ENCODE data around the gene HEATR9. TPM values are rescaled to one million over a fixed set of nuclear protein-coding genes. Genes with fewer than 3 reads are reported as not detected.

The HEATR9 gene
- total and polyA plus RNA-seq, 4 donors, result not detected

- DNase-seq, result no peak
- Histone ChIP-seq H3K4me3 (ENCODE audit: low read length in 2 of 2) (no peak overlapping the region), H3K36me3 (ENCODE audit: control insufficient read depth in 1 of 2, insufficient read depth in 2 of 2, low read length in 1 of 2) (no peaks in the 10 kb centered on the region), H3K4me1 (ENCODE audit: control insufficient read depth in 1 of 2, insufficient read depth in 2 of 2, low read length in 2 of 2) (peaks cover 0 to 4% of the 10 kb centered on the region in 2 donors), H3K27ac (ENCODE audit: low read depth in 1 of 2, low read length in 2 of 2) (no peak overlapping the region), H3K9me3 (ENCODE audit: control insufficient read depth, low read length) (no peaks in the 10 kb centered on the region), H3K27me3 (ENCODE audit: control insufficient read depth in 1 of 2, insufficient read depth in 2 of 2, low read length in 1 of 2) (no peaks in the 10 kb centered on the region)
- intact Hi-C loops (cut with DNase I), result no loop called here
- 76 to 84% methylated on average over 2 of the region's 2 CpGs for WGBS, 2 donors
- ATAC-seq (ENCODE audit: low FRiP score), result no peak
Measured at GRCh38 chr17:35889241-35889640, 20.6 kb upstream of the HEATR9 start.

DNA sequence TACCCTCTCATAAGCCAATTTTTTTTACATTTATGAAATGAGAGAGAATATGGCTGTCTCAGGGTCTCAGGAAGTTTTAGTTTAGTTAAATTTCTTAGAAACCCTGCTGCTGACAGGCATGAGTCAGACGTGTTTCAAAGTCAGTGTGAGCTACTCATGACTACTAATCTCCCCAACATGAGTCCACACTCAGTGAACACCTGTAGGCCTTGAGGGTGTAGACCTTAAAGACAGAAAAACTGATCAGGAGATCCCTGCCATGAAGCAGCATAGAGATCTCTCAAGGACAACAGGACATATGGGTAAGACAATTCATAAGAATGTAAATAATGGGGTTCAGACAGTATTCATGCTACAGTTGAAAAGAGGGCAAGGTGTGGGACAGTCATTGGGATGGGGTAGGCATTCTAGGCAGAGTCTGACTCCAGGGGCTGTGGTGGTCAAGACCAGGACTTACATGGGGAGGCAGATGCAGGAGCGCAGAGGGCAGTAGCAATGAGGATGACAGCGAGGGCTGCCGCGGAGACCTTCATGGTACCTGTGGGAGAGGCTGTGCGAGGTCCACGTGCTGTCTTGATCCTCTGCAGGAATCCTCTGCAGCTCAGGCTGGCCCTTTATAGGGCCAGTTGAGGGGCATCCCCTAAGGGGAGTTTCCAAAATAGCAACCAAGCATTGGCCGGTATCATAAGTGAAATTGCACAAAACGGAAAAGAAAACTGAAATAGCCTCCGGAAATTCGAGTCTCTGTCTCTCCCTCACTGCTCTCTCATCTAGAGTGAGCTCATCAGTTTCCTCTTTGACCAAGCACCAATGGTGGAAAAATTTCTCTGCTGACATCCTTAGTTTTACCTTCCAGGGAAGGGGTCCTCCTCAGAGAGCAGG is 11.3 kb upstream of the HEATR9 start, which contains the start of gene CCL5:
CCL5 (minus strand) TSS at position 588 of the 882 bp plus-strand sequence.
- no peaks in the 10 kb centered on the region for H3K4me1 ChIP-seq (ENCODE audit: control insufficient read depth in 1 of 2, insufficient read depth in 2 of 2, low read length in 2 of 2)
- DNase-seq, result peak in 1 of 2 donors; percentile 45
- no peaks in the 10 kb centered on the region for H3K36me3 ChIP-seq (ENCODE audit: control insufficient read depth in 1 of 2, insufficient read depth in 2 of 2, low read length in 1 of 2)
- no peak for ATAC-seq (ENCODE audit: low FRiP score)
- H3K4me3 ChIP-seq (ENCODE audit: low read length in 2 of 2), result no peak within 1 kb of the TSS
- H3K9me3 ChIP-seq (ENCODE audit: control insufficient read depth, low read length), result no peaks in the 10 kb centered on the region
- intact Hi-C loops (cut with DNase I), result no loop called here
- H3K27ac ChIP-seq (ENCODE audit: low read depth in 1 of 2, low read length in 2 of 2), result no peak within 1 kb of the TSS
- H3K27me3 ChIP-seq (ENCODE audit: control insufficient read depth in 1 of 2, insufficient read depth in 2 of 2, low read length in 1 of 2), result no peaks in the 10 kb centered on the region
- 63 to 64% methylated on average over 11 of the region's 11 CpGs for WGBS, 2 donors

DNA sequence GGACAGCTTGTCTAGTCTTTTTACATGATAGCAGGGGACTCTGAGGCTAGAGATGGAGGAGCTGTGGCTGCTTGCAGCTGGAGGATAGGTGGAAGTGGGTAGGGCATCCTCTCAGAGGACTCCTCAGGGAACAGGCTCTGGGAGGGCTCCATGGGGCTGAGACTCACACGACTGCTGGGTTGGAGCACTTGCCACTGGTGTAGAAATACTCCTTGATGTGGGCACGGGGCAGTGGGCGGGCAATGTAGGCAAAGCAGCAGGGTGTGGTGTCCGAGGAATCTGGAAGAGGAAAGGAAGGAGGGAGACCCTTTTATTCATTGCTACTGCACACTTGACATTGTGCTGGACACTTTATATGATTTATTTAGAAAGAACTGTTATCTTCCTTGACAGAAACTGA is 9.7 kb upstream of the HEATR9 start:
- no peak for ATAC-seq (ENCODE audit: low FRiP score)
- no peak for DNase-seq
- 70 to 72% methylated on average over 4 of the region's 4 CpGs for WGBS, 2 donors

DNA sequence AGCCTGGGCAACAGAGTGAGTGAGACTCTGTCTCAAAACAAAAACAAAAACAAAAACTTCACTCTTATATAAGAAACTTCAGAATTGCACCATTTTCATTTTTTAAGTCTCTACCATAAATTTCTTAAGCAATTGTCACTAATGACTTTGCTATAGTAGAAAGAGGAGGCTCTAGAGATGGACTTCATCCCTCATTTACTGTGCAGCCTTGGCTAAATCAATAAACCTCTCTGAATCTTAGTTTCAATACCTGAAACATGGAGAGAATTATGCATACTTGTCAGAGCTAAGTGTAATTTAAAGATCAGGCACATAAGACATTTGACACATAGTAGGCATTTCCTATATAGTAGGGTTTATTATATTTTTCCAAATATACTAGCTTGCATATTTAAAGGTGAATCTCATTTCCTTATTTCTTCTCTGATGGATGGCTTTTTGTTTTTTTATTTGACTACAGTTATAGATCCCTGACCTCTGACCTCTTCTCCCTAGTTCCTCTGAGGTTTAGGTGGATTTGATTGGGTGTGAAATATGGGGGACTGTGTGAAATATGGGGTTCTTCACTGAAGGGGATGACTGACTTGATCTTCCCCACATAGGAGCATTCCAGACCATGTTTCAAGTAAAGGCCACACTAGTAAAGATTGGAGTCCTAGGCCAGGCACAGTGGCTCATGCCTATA is 8.8 kb upstream of the HEATR9 start:
- intact Hi-C loops (cut with DNase I), result no loop called here
- Histone ChIP-seq H3K9me3 (ENCODE audit: control insufficient read depth, low read length) (no peaks in the 10 kb centered on the region), H3K27ac (ENCODE audit: low read depth in 1 of 2, low read length in 2 of 2) (no peak overlapping the region), H3K4me3 (ENCODE audit: low read length in 2 of 2) (no peak overlapping the region), H3K4me1 (ENCODE audit: control insufficient read depth in 1 of 2, insufficient read depth in 2 of 2, low read length in 2 of 2) (no peaks in the 10 kb centered on the region), H3K27me3 (ENCODE audit: control insufficient read depth in 1 of 2, insufficient read depth in 2 of 2, low read length in 1 of 2) (no peaks in the 10 kb centered on the region), H3K36me3 (ENCODE audit: control insufficient read depth in 1 of 2, insufficient read depth in 2 of 2, low read length in 1 of 2) (no peaks in the 10 kb centered on the region)
- DNase-seq, result no peak
- no peak for ATAC-seq (ENCODE audit: low FRiP score)

More for the DNA sequence above, 9.7 kb upstream of the HEATR9 start:
- H3K4me3 ChIP-seq (ENCODE audit: low read length in 2 of 2), result no peak overlapping the region
- no peak overlapping the region for H3K27ac ChIP-seq (ENCODE audit: low read depth in 1 of 2, low read length in 2 of 2)
- H3K36me3 ChIP-seq (ENCODE audit: control insufficient read depth in 1 of 2, insufficient read depth in 2 of 2, low read length in 1 of 2), result no peaks in the 10 kb centered on the region
- intact Hi-C loops (cut with DNase I), result no loop called here
- no peaks in the 10 kb centered on the region for H3K4me1 ChIP-seq (ENCODE audit: control insufficient read depth in 1 of 2, insufficient read depth in 2 of 2, low read length in 2 of 2)
- H3K9me3 ChIP-seq (ENCODE audit: control insufficient read depth, low read length), result no peaks in the 10 kb centered on the region
- H3K27me3 ChIP-seq (ENCODE audit: control insufficient read depth in 1 of 2, insufficient read depth in 2 of 2, low read length in 1 of 2), result no peaks in the 10 kb centered on the region

GRCh38 chr17:35876534-35876933 is 7.8 kb upstream of the HEATR9 start:
- 70 to 81% methylated on average over 3 of the region's 3 CpGs for WGBS, 2 donors
- DNase-seq, result no peak
- H3K27me3 ChIP-seq (ENCODE audit: control insufficient read depth in 1 of 2, insufficient read depth in 2 of 2, low read length in 1 of 2), result no peaks in the 10 kb centered on the region
- intact Hi-C loops (cut with DNase I), result no loop called here
- H3K4me1 ChIP-seq (ENCODE audit: control insufficient read depth in 1 of 2, insufficient read depth in 2 of 2, low read length in 2 of 2), result no peaks in the 10 kb centered on the region
- ATAC-seq (ENCODE audit: low FRiP score), result no peak
- no peaks in the 10 kb centered on the region for H3K9me3 ChIP-seq (ENCODE audit: control insufficient read depth, low read length)
- no peak overlapping the region for H3K27ac ChIP-seq (ENCODE audit: low read depth in 1 of 2, low read length in 2 of 2)
- H3K36me3 ChIP-seq (ENCODE audit: control insufficient read depth in 1 of 2, insufficient read depth in 2 of 2, low read length in 1 of 2), result no peaks in the 10 kb centered on the region
- H3K4me3 ChIP-seq (ENCODE audit: low read length in 2 of 2), result no peak overlapping the region

DNA sequence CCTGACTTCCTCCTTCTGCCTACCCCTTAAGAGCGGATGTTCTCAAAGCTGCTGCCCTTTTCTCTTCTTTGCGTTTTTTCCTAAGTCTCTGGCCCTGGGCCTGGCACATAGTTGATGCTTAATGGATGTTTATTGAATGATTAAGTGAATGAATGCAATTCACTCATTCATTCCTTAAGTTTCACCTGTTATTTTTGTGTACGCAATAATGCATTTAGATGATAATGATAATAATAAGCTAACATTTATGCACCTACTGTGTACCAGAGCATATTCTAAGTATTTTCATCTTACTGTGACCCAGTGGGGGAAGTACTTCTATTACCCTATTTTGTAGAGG is 7.1 kb upstream of the HEATR9 start:
- H3K27me3 ChIP-seq (ENCODE audit: control insufficient read depth in 1 of 2, insufficient read depth in 2 of 2, low read length in 1 of 2), result no peaks in the 10 kb centered on the region
- no peaks in the 10 kb centered on the region for H3K36me3 ChIP-seq (ENCODE audit: control insufficient read depth in 1 of 2, insufficient read depth in 2 of 2, low read length in 1 of 2)
- intact Hi-C loops (cut with DNase I), result no loop called here
- H3K9me3 ChIP-seq (ENCODE audit: control insufficient read depth, low read length), result no peaks in the 10 kb centered on the region
- no peak overlapping the region for H3K4me3 ChIP-seq (ENCODE audit: low read length in 2 of 2)
- ATAC-seq (ENCODE audit: low FRiP score) (no peak), DNase-seq (no peak)
- no peak overlapping the region for H3K27ac ChIP-seq (ENCODE audit: low read depth in 1 of 2, low read length in 2 of 2)
- WGBS, 2 donors, result 75 to 85% methylated on average over 3 of the region's 3 CpGs
- H3K4me1 ChIP-seq (ENCODE audit: control insufficient read depth in 1 of 2, insufficient read depth in 2 of 2, low read length in 2 of 2), result no peaks in the 10 kb centered on the region

- H3K27me3 ChIP-seq (ENCODE audit: control insufficient read depth in 1 of 2, insufficient read depth in 2 of 2, low read length in 1 of 2), result no peaks in the 10 kb centered on the region
- H3K4me1 ChIP-seq (ENCODE audit: control insufficient read depth in 1 of 2, insufficient read depth in 2 of 2, low read length in 2 of 2), result no peaks in the 10 kb centered on the region
- DNase-seq, result no peak
- no peak overlapping the region for H3K27ac ChIP-seq (ENCODE audit: low read depth in 1 of 2, low read length in 2 of 2)
- H3K4me3 ChIP-seq (ENCODE audit: low read length in 2 of 2), result no peak overlapping the region
- no peaks in the 10 kb centered on the region for H3K36me3 ChIP-seq (ENCODE audit: control insufficient read depth in 1 of 2, insufficient read depth in 2 of 2, low read length in 1 of 2)
- H3K9me3 ChIP-seq (ENCODE audit: control insufficient read depth, low read length), result no peaks in the 10 kb centered on the region
- intact Hi-C loops (cut with DNase I), result no loop called here
- WGBS, 2 donors, result 55 to 61% methylated on average over 5 of the region's 5 CpGs
- no peak for ATAC-seq (ENCODE audit: low FRiP score)
Measured at GRCh38 chr17:35875072-35875799, 6.5 kb upstream of the HEATR9 start.

DNA sequence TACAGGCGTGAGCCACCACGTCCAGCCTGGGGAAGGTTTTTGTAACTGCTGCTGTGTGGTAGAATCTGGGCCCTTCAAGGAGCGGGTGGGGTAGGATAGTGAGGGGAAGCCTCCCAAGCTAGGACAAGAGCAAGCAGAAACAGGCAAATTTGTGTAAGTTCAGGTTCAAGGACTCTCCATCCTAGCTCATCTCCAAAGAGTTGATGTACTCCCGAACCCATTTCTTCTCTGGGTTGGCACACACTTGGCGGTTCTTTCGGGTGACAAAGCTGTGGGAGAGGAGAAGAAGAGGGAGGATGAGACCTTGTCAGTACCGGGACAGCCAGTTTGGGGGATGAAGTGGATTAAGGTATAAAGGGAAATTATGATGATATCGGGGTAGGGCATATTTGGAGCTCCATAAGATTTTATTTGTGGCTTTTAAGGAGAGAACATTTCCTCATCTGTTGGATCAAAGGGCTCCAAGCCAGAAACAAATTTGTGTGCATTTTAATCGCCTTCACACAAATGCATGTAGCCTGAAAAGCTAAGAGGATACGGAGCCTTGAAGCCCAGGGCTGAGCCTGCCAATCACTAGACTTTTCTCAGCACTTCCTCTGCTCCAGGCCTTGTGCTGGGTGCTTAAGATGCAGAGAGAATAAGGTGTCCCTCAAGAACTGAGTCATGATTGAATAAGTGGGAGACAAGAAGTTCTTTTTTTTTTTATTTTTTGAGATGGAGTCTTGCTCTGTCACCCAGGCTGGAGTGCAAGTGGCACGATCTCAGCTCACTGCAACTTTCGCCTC is 3.7 kb upstream of the HEATR9 start:
- no peak for DNase-seq
- no peak overlapping the region for H3K27ac ChIP-seq (ENCODE audit: low read depth in 1 of 2, low read length in 2 of 2)
- intact Hi-C loops (cut with DNase I), result no loop called here
- no peaks in the 10 kb centered on the region for H3K4me1 ChIP-seq (ENCODE audit: control insufficient read depth in 1 of 2, insufficient read depth in 2 of 2, low read length in 2 of 2)
- H3K36me3 ChIP-seq (ENCODE audit: control insufficient read depth in 1 of 2, insufficient read depth in 2 of 2, low read length in 1 of 2), result no peaks in the 10 kb centered on the region
- ATAC-seq (ENCODE audit: low FRiP score), result no peak
- H3K9me3 ChIP-seq (ENCODE audit: control insufficient read depth, low read length), result no peaks in the 10 kb centered on the region
- WGBS, 2 donors, result 95% methylated on average over 12 of the region's 12 CpGs
- H3K4me3 ChIP-seq (ENCODE audit: low read length in 2 of 2), result no peak overlapping the region
- H3K27me3 ChIP-seq (ENCODE audit: control insufficient read depth in 1 of 2, insufficient read depth in 2 of 2, low read length in 1 of 2), result no peaks in the 10 kb centered on the region

Measured in aorta (tissue), 5 donors.